Endodermal cell (in vitro differentiated cells): Measurements from ENCODE around the gene SLC30A5. TPM values are rescaled to one million over a fixed set of nuclear protein-coding genes. Genes with fewer than 3 reads are reported as not detected.
A peak's percentile ranks its signal among the peaks of the same experiment; 100 is the strongest.

Source experiments
- DNase-seq: peaks from one replicate; pipeline ENCODE4 v3.0.0-alpha.2; 2017
- H3K27ac ChIP-seq: 2 replicates; pipeline ENCODE4 v1.5.1; 2013; ENCODE audit warnings: mild to moderate bottlenecking, low read depth, low read length, moderate library complexity
- H3K27me3 ChIP-seq: 2 replicates; pipeline ENCODE4 v1.6.1; 2013; ENCODE audit warnings: mild to moderate bottlenecking, low read length, moderate library complexity; ENCODE audit not compliant: insufficient read depth, control insufficient read depth, poor library complexity, severe bottlenecking
- H3K36me3 ChIP-seq: 2 replicates; pipeline ENCODE4 v1.7.0; 2013; ENCODE audit warnings: mild to moderate bottlenecking, low read length, moderate library complexity; ENCODE audit not compliant: control insufficient read depth, insufficient read depth
- H3K4me1 ChIP-seq: one replicate; pipeline ENCODE4 v1.7.0; 2013; ENCODE audit warnings: low read length; ENCODE audit not compliant: control insufficient read depth, insufficient read depth
- H3K4me3 ChIP-seq: 2 replicates; pipeline ENCODE4 v1.5.1; 2013; ENCODE audit warnings: mild to moderate bottlenecking, low read length, moderate library complexity
- H3K9ac ChIP-seq: 2 replicates; pipeline ENCODE4 v1.6.1; 2013; ENCODE audit warnings: mild to moderate bottlenecking, low read length, moderate library complexity; ENCODE audit not compliant: poor library complexity, severe bottlenecking; ENCODE audit errors: extremely low read depth
- H3K9me3 ChIP-seq: 2 replicates; pipeline ENCODE4 v1.6.1; 2013; ENCODE audit warnings: mild to moderate bottlenecking, low read length, moderate library complexity; ENCODE audit not compliant: control insufficient read depth
- H3K27ac Mint-ChIP-seq: 2 replicates; pipeline ENCODE4 v1.8.0; 2020; ENCODE audit warnings: mixed read lengths
- H3K27me3 Mint-ChIP-seq: 2 replicates; pipeline ENCODE4 v1.8.0; 2021; ENCODE audit warnings: mild to moderate bottlenecking, mixed read lengths; ENCODE audit not compliant: insufficient read depth
- H3K36me3 Mint-ChIP-seq: 2 replicates; pipeline ENCODE4 v1.8.0; 2020; ENCODE audit warnings: low read depth, mixed read lengths
- H3K4me1 Mint-ChIP-seq: 2 replicates; pipeline ENCODE4 v1.8.0; 2020; ENCODE audit warnings: mixed read lengths
- H3K4me3 Mint-ChIP-seq: 2 replicates; pipeline ENCODE4 v1.8.0; 2020; ENCODE audit warnings: mild to moderate bottlenecking, moderate library complexity, mixed read lengths
- H3K9me3 Mint-ChIP-seq: 2 replicates; pipeline ENCODE4 v1.8.0; 2020; ENCODE audit warnings: mild to moderate bottlenecking, mixed read lengths
- CTCF ChIP-seq: fragments of 200-600 bp; sonication (generic); conservative IDR thresholded peaks from 2 replicates; pipeline ENCODE4 v1.5.0; 2021; ENCODE audit warnings: antibody characterized with exemption, mild to moderate bottlenecking
- whole genome bisulfite sequencing, 2 experiments: methylation state at CpG; one replicate each; pipeline versions ENCODE4 v1.1.5 to v1.1.7; 2013; ENCODE audit warnings: missing lambda C conversion rate in 2 of 2, mixed read lengths in 1 of 2; ENCODE audit not compliant: insufficient coverage in 1 of 2, insufficient read length in 1 of 2; 5-methylcytosine and 5-hydroxymethylcytosine counted together
- total RNA-seq, 2 donors: library from RNA; stranded (reverse); fragmentation: NEBNext Ultra II Directional in 1 of 2; extraction: Animal tissue kit (Norgen Biotek cat#: 25700) in 1 of 2; gene quantifications; 2 replicates in 1 of 2; 3 replicates in 1 of 2; pipeline ENCODE4 v1.2.1, GENCODE V29; 2021

The SLC30A5 gene
- total RNA-seq, 2 donors from 2014 or later = 49.6 to 64.7 TPM

- H3K4me3 Mint-ChIP-seq = no peak overlapping the region
- no peaks in the 10 kb centered on the region for H3K9me3 Mint-ChIP-seq
- H3K27me3 Mint-ChIP-seq = no peaks in the 10 kb centered on the region
- no peaks in the 10 kb centered on the region for H3K36me3 Mint-ChIP-seq
- H3K27ac Mint-ChIP-seq = no peak overlapping the region
- Histone ChIP-seq H3K27me3 (no peaks in the 10 kb centered on the region), H3K9me3 (no peaks in the 10 kb centered on the region), H3K27ac (no peak overlapping the region), H3K36me3 (no peaks in the 10 kb centered on the region), H3K9ac (no peak overlapping the region), H3K4me1 (no peaks in the 10 kb centered on the region), H3K4me3 (no peak overlapping the region)
- 90 to 94% methylated on average over 2 of the region's 3 CpGs for WGBS, 2 experiments
- DNase-seq = no peak
- TF ChIP-seq CTCF = no peak
- no peaks in the 10 kb centered on the region for H3K4me1 Mint-ChIP-seq
Observed at GRCh38 chr5:69050214-69050613, 43.6 kb upstream of the SLC30A5 start.

- Mint-ChIP-seq H3K27ac (no peak overlapping the region), H3K4me1 (no peaks in the 10 kb centered on the region), H3K4me3 (no peak overlapping the region), H3K27me3 (no peaks in the 10 kb centered on the region), H3K36me3 (no peaks in the 10 kb centered on the region), H3K9me3 (peaks cover 3% of the 10 kb centered on the region)
- no peak for TF ChIP-seq CTCF
- DNase-seq = no peak
- no peaks in the 10 kb centered on the region for H3K9me3 ChIP-seq
- H3K27me3 ChIP-seq = no peaks in the 10 kb centered on the region
- H3K4me3 ChIP-seq = no peak overlapping the region
- H3K36me3 ChIP-seq = no peaks in the 10 kb centered on the region
- no peak overlapping the region for H3K9ac ChIP-seq
- WGBS, 2 experiments = 71 to 89% methylated on average over 4 to 6 of the region's 6 CpGs
- no peaks in the 10 kb centered on the region for H3K4me1 ChIP-seq
- no peak overlapping the region for H3K27ac ChIP-seq
Observed at GRCh38 chr5:69052181-69052580, 41.6 kb upstream of the SLC30A5 start.

GRCh38 chr5:69074664-69075521 is 18.9 kb upstream of the SLC30A5 start:
- no peaks in the 10 kb centered on the region for H3K9me3 Mint-ChIP-seq
- WGBS, 2 experiments = 93 to 94% methylated on average over 20 to 32 of the region's 32 CpGs
- no peak for TF ChIP-seq CTCF
- H3K9ac ChIP-seq = no peak overlapping the region
- H3K27me3 ChIP-seq = no peaks in the 10 kb centered on the region
- no peaks in the 10 kb centered on the region for H3K4me1 Mint-ChIP-seq
- no peaks in the 10 kb centered on the region for H3K36me3 ChIP-seq
- peak; percentile 49 for DNase-seq
- no peaks in the 10 kb centered on the region for H3K36me3 Mint-ChIP-seq
- H3K27ac ChIP-seq = no peak overlapping the region
- no peaks in the 10 kb centered on the region for H3K4me1 ChIP-seq
- no peak overlapping the region for H3K4me3 Mint-ChIP-seq
- no peak overlapping the region for H3K4me3 ChIP-seq
- H3K9me3 ChIP-seq = no peaks in the 10 kb centered on the region
- H3K27ac Mint-ChIP-seq = no peak overlapping the region
- no peaks in the 10 kb centered on the region for H3K27me3 Mint-ChIP-seq
